Smooth muscle cell (in vitro differentiated cells): ENCODE results near the gene REEP5. TPM values are rescaled to one million over a fixed set of nuclear protein-coding genes. Genes with fewer than 3 reads are reported as not detected.
"Not testable (repeated sequence)": the region's sequence is repeated elsewhere in the genome, so short reads cannot be mapped to it uniquely, and the experiment has no call there.

Source experiments
- DNase-seq: peaks from one replicate; lab custom pipeline; 2025; ENCODE audit not compliant: unreplicated experiment; lab: John Stamatoyannopoulos, UW
- H2AFZ ChIP-seq: fragments of 200-600 bp; sonication (generic); 2 replicates; pipeline ENCODE4 v1.6.0; 2016; ENCODE audit warnings: antibody characterized with exemption, low read depth, mild to moderate bottlenecking
- H3F3A ChIP-seq: fragments of 200-600 bp; sonication (generic); 2 replicates; pipeline ENCODE4 v1.6.0; 2017; ENCODE audit warnings: antibody characterized with exemption, low read depth
- H3K27ac ChIP-seq: fragments of 200-600 bp; sonication (generic); 2 replicates; pipeline ENCODE4 v1.5.1; 2016; ENCODE audit warnings: low read depth, mild to moderate bottlenecking
- H3K27me3 ChIP-seq: fragments of 200-600 bp; sonication (generic); 2 replicates; pipeline ENCODE4 v1.6.1; 2016; ENCODE audit warnings: low read depth, mild to moderate bottlenecking
- H3K36me3 ChIP-seq: fragments of 200-600 bp; sonication (generic); 2 replicates; pipeline ENCODE4 v1.5.1; 2016; ENCODE audit warnings: low read depth
- H3K4me1 ChIP-seq: fragments of 200-600 bp; sonication (generic); 2 replicates; pipeline ENCODE4 v1.5.1; 2016; ENCODE audit warnings: low read depth
- H3K4me2 ChIP-seq: fragments of 200-600 bp; sonication (generic); 2 replicates; pipeline ENCODE4 v1.6.0; 2016; ENCODE audit warnings: mild to moderate bottlenecking
- H3K4me3 ChIP-seq: fragments of 200-600 bp; sonication (generic); 2 replicates; pipeline ENCODE4 v1.5.1; 2016; ENCODE audit warnings: mild to moderate bottlenecking
- H3K79me2 ChIP-seq: fragments of 200-600 bp; sonication (generic); 2 replicates; pipeline ENCODE4 v1.6.0; 2016; ENCODE audit warnings: low read depth, mild to moderate bottlenecking
- H3K9ac ChIP-seq: fragments of 200-600 bp; sonication (generic); 2 replicates; pipeline ENCODE4 v1.6.0; 2016; ENCODE audit warnings: low read depth
- H3K9me3 ChIP-seq: fragments of 200-600 bp; sonication (generic); replicated peaks from 2 replicates; pipeline ENCODE4 v1.5.1; 2016; ENCODE audit warnings: low read depth
- H4K20me1 ChIP-seq: fragments of 200-600 bp; sonication (generic); 2 replicates; pipeline ENCODE4 v1.6.0; 2016; ENCODE audit warnings: low read depth
- WGBS: methylation state at CpG from one replicate; pipeline ENCODE4 v1.1.7; 2016; ENCODE audit warnings: low lambda C conversion rate; 5-methylcytosine and 5-hydroxymethylcytosine counted together
- polyA plus RNA-seq: library from polyadenylated mRNA; unstranded; fragments of >200 nt; fragmentation: Nextera tagmentation; extraction: Ambion mirVana; gene quantifications from 2 replicates; pipeline ENCODE4 v1.2.1, GENCODE V29; 2016
- total RNA-seq: library from RNA; depleted of rRNA; stranded (reverse); fragments of >200 nt; gene quantifications from 2 replicates; pipeline ENCODE4 v1.2.3, GENCODE V29; 2014
- TF ChIP-seq, protein P1 (sequence below): fragments of 200-600 bp; sonication (generic); IDR thresholded peaks from 2 replicates; pipeline ENCODE4 v1.5.1; 2017; ENCODE audit warnings: borderline replicate concordance, mild to moderate bottlenecking, antibody characterized with exemption; ENCODE audit not compliant: insufficient read depth, poor library complexity, severe bottlenecking

Gene REEP5
- total and polyA plus RNA-seq, 2 experiments from 2014 or later: 59.0 to 178 TPM

GRCh38 chr5:112862085-112862484, 59.9 kb downstream of the REEP5 start:
- peak overlapping the region; percentile 77 for H3K27ac ChIP-seq
- H3K4me1 ChIP-seq: peaks cover 20% of the 10 kb centered on the region
- peak overlapping the region; percentile 82 for H3K4me3 ChIP-seq
- peaks cover 25% of the 10 kb centered on the region for H4K20me1 ChIP-seq
- DNase-seq: no peak
- H3K9ac ChIP-seq: peak overlapping the region; percentile 95
- peaks cover 45% of the 10 kb centered on the region for H3K79me2 ChIP-seq
- TF ChIP-seq, protein P1, sequence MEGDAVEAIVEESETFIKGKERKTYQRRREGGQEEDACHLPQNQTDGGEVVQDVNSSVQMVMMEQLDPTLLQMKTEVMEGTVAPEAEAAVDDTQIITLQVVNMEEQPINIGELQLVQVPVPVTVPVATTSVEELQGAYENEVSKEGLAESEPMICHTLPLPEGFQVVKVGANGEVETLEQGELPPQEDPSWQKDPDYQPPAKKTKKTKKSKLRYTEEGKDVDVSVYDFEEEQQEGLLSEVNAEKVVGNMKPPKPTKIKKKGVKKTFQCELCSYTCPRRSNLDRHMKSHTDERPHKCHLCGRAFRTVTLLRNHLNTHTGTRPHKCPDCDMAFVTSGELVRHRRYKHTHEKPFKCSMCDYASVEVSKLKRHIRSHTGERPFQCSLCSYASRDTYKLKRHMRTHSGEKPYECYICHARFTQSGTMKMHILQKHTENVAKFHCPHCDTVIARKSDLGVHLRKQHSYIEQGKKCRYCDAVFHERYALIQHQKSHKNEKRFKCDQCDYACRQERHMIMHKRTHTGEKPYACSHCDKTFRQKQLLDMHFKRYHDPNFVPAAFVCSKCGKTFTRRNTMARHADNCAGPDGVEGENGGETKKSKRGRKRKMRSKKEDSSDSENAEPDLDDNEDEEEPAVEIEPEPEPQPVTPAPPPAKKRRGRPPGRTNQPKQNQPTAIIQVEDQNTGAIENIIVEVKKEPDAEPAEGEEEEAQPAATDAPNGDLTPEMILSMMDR: no peak
- peak overlapping the region; percentile 92 for H3K4me2 ChIP-seq
- no peak overlapping the region for H2AFZ ChIP-seq
- WGBS: 49% methylated on average over 9 of the region's 9 CpGs
- H3K27me3 ChIP-seq: peaks cover 5% of the 10 kb centered on the region
- H3K9me3 ChIP-seq: no peaks in the 10 kb centered on the region
- H3F3A ChIP-seq: no peaks in the 10 kb centered on the region
- H3K36me3 ChIP-seq: no peaks in the 10 kb centered on the region

DNA sequence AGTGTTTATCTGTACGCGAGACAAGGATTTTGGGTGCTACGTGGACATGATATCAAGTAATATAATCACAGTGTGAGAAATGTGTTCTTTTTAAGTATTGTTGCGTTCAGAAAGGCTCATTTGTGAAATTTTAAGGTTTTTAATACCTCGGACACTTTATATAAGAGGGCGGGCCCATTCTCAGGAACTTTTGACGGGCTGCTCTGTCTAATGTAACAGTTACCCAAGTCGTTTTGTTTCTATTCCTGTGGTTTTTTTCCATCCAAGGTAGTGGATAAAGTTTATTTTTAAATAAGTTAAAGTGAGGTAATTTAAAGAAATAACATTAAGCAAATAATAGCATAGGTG, 60.4 kb downstream of the REEP5 start:
- TF ChIP-seq, protein P1: no peak
- peaks cover 25% of the 10 kb centered on the region for H4K20me1 ChIP-seq
- H3K36me3 ChIP-seq: no peaks in the 10 kb centered on the region
- H3K4me1 ChIP-seq: peaks cover 20% of the 10 kb centered on the region
- 2% methylated on average over 8 of the region's 8 CpGs for WGBS
- H3K27me3 ChIP-seq: peaks cover 5% of the 10 kb centered on the region
- no peak for DNase-seq
- peaks cover 45% of the 10 kb centered on the region for H3K79me2 ChIP-seq
- H3K4me3 ChIP-seq: peak overlapping the region; percentile 82
- no peaks in the 10 kb centered on the region for H3F3A ChIP-seq
- no peaks in the 10 kb centered on the region for H3K9me3 ChIP-seq
- peak overlapping the region; percentile 77 for H3K27ac ChIP-seq
- H3K9ac ChIP-seq: peak overlapping the region; percentile 95
- peak overlapping the region; percentile 92 for H3K4me2 ChIP-seq
- peak overlapping the region; percentile 99 for H2AFZ ChIP-seq

DNA sequence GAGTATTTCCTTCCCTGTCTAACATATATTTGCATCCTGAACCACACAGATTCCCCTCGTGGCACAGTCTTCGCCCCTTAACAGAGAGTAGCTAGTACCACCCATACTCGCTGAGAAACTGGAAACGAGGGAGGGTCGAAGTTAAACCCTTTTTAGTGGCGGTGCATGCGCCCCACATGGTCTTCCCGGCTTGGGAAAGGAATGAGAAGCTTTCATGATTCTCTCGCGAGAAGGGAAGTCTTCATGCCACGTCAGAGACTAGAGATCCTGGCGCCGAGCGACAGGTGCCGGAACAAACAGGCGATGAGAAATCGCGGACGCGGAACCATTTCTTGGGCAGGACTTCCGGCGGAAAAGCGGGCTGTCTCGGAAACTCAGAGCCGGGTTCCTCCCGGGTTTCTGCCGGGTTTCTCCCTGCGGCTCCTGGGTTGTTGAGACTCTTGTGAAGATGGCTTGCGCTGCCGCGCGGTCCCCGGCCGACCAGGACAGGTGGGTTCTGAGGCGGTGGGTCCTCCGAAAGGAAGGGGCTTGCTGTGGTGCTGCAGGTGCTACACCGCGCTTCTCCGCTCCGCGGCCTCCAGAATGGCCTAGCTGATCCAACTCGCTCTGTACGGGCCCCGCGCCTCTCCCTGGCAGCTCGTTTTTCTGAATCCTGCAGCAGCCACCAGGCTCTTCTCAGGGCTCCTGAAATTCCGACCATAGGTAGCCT, 60.9 kb downstream of the REEP5 start, which contains the start of gene SRP19:
Gene SRP19, plus strand, starts transcription at position 359 of the 709 bp plus-strand sequence. Its CDS starts 90 bp downstream, at position 449.
- H3K4me3 ChIP-seq: peak within 1 kb of the TSS; percentile 82
- peaks cover 45% of the 10 kb centered on the region for H3K79me2 ChIP-seq
- H3K9ac ChIP-seq: peak within 1 kb of the TSS; percentile 95
- peak; percentile 63 for DNase-seq
- peaks cover 20% of the 10 kb centered on the region for H3K4me1 ChIP-seq
- 2% methylated on average over 47 of the region's 47 CpGs for WGBS
- H3F3A ChIP-seq: no peaks in the 10 kb centered on the region
- H3K27me3 ChIP-seq: peaks cover 5% of the 10 kb centered on the region
- H3K27ac ChIP-seq: peak within 1 kb of the TSS; percentile 77
- H2AFZ ChIP-seq: peak within 1 kb of the TSS; percentile 99
- peaks cover 25% of the 10 kb centered on the region for H4K20me1 ChIP-seq
- H3K9me3 ChIP-seq: no peaks in the 10 kb centered on the region
- H3K36me3 ChIP-seq: no peaks in the 10 kb centered on the region
- TF ChIP-seq, protein P1: no peak
- peak within 1 kb of the TSS; percentile 92 for H3K4me2 ChIP-seq

DNA sequence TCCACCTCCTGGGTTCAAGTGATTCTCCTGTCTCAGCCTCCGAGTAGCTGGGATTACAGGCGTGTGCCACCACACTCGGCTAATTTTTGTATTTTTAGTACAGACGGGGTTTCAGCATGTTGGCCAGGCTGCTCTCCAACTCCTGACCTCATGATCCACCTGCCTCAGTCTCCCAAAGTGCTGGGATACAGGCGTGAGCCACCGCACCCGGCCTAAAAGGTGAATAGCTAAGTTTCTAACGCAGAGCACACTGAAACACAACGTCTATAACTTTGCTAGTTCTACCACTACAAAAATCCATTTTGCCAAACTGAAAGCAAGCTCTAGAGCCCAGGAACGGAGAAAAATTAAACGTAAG, 61.5 kb downstream of the REEP5 start:
- peaks cover 20% of the 10 kb centered on the region for H3K4me1 ChIP-seq
- H3F3A ChIP-seq, H3K36me3 ChIP-seq, H3K27me3 ChIP-seq, H3K9me3 ChIP-seq, DNase-seq: not testable (repeated sequence)
- H3K27ac ChIP-seq: peak overlapping the region; percentile 73
- 87% methylated on average over 11 of the region's 11 CpGs for WGBS
- H3K9ac ChIP-seq: peak overlapping the region; percentile 70
- peak overlapping the region; percentile 92 for H3K4me2 ChIP-seq
- H2AFZ ChIP-seq: peak overlapping the region; percentile 99
- H3K79me2 ChIP-seq: peaks cover 44% of the 10 kb centered on the region
- peak overlapping the region; percentile 82 for H3K4me3 ChIP-seq
- peaks cover 25% of the 10 kb centered on the region for H4K20me1 ChIP-seq
